DOHH2 (cell line): ENCODE data around the gene PC.

Source experiments
- EZH2phosphoT487 ChIP-seq: fragments of 200-600 bp; sonication (generic); IDR thresholded peaks from 2 replicates; pipeline ENCODE4 v1.6.1; 2017; ENCODE audit warnings: borderline replicate concordance, mild to moderate bottlenecking, antibody characterized with exemption, low read length, moderate library complexity, mixed read lengths
- TF ChIP-seq, protein P1 (sequence below): fragments of 200-600 bp; sonication (generic); IDR thresholded peaks from one replicate; pipeline ENCODE4 v1.5.1; 2014; ENCODE audit warnings: antibody characterized with exemption, mild to moderate bottlenecking, low read depth, low read length; ENCODE audit not compliant: poor library complexity, severe bottlenecking

DNA sequence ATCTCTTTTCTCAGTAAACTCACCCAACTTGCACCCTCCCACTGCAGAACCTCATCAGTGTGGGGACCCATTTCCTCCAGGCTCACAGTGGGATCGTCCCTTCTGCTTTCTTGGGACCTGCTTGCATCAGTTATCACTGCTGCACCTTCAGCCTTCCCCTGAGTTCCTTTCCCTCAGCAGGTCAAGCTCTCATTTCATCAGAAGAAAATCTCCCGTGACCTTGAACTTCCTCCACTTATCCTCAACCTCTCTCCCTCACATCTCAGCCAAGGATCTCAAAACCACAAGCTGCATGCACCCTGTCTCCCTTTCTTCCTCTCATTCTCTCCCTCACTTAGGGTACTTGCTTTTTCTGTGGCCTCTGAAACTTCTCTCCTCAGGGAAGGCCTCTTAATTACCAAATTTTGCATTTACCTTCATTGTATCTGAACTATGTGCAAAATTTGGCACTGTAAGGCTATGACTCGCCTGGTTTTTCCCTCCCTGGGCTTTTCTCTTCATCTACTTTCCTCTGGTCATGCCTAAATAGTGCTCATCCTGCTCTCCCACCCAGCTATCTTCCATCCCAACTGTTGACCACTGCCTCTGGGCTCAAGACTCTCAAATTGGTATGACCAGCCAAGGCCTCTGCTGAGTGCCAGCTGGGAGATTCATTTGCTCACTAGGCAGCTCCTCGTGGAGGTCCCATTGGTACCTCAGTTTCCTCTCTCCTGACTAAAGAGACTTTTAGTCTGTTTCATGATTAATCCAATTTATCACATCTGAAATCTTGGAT is 117.7 kb downstream of the PC start:
- TF ChIP-seq, protein P1, sequence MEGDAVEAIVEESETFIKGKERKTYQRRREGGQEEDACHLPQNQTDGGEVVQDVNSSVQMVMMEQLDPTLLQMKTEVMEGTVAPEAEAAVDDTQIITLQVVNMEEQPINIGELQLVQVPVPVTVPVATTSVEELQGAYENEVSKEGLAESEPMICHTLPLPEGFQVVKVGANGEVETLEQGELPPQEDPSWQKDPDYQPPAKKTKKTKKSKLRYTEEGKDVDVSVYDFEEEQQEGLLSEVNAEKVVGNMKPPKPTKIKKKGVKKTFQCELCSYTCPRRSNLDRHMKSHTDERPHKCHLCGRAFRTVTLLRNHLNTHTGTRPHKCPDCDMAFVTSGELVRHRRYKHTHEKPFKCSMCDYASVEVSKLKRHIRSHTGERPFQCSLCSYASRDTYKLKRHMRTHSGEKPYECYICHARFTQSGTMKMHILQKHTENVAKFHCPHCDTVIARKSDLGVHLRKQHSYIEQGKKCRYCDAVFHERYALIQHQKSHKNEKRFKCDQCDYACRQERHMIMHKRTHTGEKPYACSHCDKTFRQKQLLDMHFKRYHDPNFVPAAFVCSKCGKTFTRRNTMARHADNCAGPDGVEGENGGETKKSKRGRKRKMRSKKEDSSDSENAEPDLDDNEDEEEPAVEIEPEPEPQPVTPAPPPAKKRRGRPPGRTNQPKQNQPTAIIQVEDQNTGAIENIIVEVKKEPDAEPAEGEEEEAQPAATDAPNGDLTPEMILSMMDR = no peak
- TF ChIP-seq EZH2phosphoT487 = no peak
